EL (cell line): ENCODE data around the gene CARTPT.

Experiments
- DNase-seq: peaks from one replicate; pipeline ENCODE4 v3.0.0-alpha.2; 2016

CARTPT gene

GRCh38 chr5:71738662-71739361 is 19.7 kb downstream of the CARTPT start:
- no peak for DNase-seq

- DNase-seq = no peak
Measured at GRCh38 chr5:71740015-71740753, 21.1 kb downstream of the CARTPT start.

DNA sequence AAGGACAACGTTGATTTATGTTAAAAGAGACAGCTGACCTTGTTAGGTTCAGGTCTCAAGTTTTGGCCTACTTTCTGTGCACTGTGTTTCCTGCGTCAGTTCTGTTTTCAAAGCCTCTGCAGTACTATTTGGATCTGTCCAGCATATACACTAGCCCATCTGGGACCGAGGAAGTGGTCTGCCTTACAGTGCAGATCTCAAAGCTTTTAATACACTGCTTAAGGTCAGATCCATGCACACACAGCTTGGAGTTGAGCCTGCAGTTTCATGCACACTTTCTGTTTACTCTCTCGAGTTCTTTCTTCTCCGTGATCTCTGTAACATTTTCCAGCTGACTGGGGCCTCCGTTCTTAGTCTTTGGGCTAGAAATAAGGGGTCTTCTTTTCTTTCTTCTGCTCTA is 24.1 kb downstream of the CARTPT start:
- DNase-seq = no peak

- no peak for DNase-seq
Measured at GRCh38 chr5:71744009-71744790, 25.1 kb downstream of the CARTPT start.

DNA sequence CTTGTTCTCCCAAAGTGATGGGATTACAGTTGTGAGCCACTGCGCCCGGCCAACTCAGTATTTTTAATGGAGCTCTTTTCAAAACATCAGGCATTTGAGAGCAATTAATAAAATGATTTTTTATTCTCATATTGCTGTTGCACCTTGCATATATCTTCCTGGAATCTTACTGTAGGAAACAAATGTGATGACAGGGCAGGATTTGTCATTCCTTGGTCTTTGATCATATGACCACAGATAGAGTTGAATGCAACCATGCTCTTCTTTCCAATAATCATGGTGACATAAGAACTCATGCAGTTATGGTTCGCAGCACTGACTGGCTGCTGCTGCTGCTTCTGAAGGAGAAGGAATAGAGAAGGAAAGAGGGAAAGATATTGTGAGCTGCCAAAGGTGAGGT is 28.1 kb downstream of the CARTPT start:
- no peak for DNase-seq

DNA sequence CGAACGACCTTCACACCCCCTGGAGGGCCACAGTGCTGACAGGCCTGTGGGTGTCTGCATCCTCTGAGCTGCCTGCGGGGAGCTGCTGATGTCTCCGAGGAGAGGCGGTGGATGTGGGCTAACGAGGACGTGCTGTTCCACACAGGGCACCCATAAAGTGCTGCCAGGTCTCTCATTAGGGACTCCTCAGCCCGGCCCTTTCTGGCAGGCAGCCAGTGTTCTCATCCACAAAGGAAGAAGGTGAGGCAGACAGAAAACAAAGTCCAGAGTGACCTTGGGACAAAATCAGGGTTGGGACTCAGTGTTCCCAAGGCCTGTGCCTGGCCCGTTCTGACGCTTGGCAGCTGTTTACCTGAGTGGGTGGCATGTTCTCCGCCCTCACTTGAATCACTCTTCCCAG is 29.3 kb downstream of the CARTPT start:
- no peak for DNase-seq

DNA sequence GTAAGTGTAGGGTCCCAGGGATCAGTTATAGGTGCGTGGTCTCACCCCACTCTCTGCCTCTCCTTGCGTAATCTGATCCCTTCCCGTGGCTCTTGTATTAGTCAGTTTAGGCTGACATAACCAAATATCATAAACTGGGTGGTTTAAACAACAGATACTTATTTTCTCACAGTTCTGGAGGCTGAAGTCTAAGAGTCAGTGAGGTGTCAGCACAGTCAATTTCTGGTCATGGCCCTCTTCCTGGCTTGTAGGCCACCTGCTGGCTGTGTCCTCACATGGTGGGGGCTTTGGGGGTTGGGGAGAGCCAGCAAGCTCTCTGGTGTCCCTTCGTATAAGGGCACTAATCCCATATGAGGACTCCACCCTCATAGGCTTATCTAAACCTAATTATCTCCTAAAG is 32.3 kb downstream of the CARTPT start:
- DNase-seq = no peak

DNA sequence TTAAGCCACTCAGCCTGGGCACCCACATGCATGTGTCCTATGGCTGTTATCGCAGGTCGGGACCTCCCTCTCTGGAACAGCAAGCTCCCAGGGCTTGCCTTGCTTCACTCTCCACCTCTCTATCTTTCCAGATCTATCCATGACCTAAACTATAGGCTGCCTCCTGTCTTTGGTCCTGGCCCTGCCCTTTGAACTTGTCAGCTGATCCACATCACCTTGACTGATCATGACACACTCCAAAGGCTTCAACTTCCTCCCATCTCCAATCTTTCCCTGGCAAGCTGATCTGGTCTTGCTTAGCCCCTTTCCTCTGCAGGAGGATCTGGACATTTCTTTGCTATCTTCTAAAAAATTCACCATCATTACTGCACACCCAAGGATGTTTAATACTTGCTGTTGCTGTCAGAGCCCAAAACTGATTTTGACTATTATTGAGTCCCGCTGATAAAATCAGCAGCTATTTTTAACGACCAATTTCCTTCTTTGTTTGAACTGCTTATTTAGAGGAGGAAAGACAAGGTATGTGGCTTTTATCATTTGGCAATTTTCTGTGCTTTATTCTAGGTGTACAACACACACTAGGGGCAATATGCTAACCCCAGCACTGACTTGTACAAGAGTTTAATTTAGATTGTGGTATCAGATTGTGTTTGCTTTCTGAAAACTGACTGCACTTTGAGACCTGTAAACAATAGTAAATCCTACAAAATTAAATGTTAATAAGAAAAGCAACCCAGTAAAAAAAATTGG is 33.5 kb downstream of the CARTPT start:
- DNase-seq = no peak

- peak; percentile 65 for DNase-seq
Measured at GRCh38 chr5:71757590-71758543, 38.8 kb downstream of the CARTPT start.

GRCh38 chr5:71762826-71763225 is 43.8 kb downstream of the CARTPT start:
- no peak for DNase-seq

GRCh38 chr5:71767661-71768060 is 48.6 kb downstream of the CARTPT start:
- no peak for DNase-seq

DNA sequence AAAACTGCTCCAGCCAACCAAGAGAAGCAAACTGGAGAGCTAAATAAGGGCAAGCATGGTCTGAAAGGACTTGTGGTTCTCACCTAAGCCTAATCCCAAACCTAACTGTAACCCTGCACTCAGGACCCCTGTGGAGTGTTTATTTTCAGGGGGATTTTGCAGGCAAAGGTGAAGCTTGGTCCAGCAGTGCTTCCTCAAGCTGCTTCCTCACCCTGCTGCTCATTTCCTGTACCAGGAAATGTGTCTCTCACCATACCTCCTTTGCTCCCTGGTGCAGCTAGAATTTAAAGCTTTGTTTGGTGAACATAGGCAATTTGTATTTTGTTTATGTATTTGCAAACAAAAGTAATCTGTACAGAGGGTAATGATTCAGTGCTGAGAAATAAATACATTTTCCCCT is 50.2 kb downstream of the CARTPT start:
- no peak for DNase-seq

DNA sequence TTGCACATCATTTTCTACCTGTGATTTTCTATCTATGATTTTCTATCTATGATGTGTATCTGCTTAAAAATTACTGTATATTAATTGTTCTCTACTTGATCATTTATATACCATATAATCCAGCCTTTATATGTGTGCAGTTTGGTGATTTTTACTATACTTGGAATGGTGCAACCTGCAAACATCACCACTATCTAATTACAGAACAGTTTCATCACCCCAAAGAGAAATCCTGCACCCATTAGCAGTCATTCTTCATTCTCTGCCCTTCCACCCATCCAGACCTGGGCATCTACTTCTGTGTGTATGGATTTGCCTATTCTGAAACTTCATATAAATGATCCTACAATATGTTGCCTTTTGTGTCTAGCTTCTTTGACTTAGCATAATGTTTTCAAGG is 51.3 kb downstream of the CARTPT start:
- no peak for DNase-seq
